ENCODE measurements around the gene ATF7.

The ATF7 gene

GRCh38 chr12:53461059-53461458, 165.1 kb downstream of the ATF7 start:
- TF ChIP-seq CTCF (IDR thresholded peaks at IDR 0.05; ENCODE audit: low read depth, low read length) = no peak
- DNase-seq (ENCODE audit: extremely low read depth, low read depth) = no peak

- TF ChIP-seq CTCF (IDR thresholded peaks at IDR 0.05; ENCODE audit: low read depth, low read length) = no peak
- no peak for DNase-seq (ENCODE audit: extremely low read depth, low read depth)
Measured at GRCh38 chr12:53459097-53459496, 167.1 kb downstream of the ATF7 start.

All from AG09319 (cell line).